ENCODE results near the gene KCNA3.
A peak's percentile ranks its signal among the peaks of the same experiment; 100 is the strongest.

KCNA3 gene

DNA sequence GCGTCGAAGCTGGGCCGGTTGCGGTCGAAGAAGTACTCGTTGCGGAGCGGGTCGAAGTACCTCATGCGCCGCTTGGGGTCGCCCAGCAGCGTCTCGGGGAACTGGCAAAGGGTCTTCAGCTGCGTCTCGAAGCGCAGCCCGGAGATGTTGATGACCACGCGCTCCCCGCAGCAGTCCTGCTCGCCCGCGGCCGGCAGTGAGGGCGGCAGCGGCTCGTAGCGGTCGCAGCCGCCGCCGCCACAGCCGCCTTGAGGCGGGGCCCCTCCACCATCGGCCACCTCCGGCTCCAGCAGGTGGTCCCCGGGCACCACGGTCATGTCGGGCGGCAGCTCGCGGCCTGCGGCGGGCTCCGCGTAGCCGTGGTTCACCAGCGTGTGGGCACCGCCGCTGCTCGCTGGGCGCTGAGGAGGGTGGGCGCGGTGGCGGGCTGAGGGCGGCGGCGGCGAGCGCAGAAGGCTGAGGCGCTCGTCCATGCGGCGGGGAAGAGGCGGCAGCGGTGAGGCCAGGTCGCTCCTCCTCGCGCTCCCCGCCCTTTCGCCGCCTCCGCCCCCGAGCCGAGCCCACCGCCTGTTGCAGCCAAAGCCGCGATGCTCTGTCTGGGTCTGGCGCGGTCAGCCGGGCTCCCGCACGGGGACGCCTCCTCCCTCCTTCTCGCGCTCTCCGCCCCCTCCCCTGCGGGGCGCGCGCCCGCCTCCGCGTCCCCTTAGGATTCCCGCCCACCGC is at the start of gene KCNA3:
Gene KCNA3 (minus strand): TSS at position 604 of the 723 bp plus-strand sequence. CDS start 131 bp downstream, at position 473.
- ATAC-seq = peak; percentile 28 to 30

DNA sequence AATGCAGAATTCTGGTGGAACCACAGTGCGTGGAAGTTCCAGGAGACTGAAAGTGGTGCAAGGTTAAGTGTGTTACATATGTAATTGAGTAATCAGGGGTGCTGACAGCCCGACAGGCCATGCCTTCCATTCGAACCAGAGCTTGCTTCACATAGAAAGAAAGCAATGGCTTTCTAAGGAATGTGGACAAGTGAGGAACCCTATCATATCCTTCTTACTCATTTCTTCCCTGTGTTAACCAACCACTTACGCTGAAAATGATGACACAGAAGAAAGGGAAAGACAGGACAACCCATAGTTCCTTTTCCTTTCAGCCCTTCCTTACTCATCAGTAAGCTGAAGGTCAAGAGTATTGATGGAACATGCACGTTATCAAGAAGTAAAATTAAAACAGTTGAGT is 48.1 kb upstream of the KCNA3 start:
- no peak for ATAC-seq

DNA sequence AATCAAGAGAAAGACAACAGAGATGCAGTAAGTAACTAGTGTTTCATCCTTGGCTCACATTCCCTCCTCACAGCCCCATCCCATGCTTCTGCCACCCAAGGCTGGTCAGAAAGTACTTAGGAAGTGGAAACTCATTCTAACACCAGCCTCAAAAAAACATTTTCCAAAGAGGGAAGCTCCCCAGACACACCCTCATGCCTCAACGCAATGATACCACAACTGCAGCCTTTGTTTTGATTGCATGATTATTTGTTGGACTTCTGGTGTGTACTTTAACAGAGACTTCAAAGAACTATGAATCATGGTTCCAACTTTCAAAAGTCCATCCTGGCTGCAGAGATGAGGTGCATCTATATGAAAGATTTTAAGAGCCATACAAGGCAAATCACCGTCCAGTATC is 45.2 kb upstream of the KCNA3 start:
- no peak for ATAC-seq

DNA sequence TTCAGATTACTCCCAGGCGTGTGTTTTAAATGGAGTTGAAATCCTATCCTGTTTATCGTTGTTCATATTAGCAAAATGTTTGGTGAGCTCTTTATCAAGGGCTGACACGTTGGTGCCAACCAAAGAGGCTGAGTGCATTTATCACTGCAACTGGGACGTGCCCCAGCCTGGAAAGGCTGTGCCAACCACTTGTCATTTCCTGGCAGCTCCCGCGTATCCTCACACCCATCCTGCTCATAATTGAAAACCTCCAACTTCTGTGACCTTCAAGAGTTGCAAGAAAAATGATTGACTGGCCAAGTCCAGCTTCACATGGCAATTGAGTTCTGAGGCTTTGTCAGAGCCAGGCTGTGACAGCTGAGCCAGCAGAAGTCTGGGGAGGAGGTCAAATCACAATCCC is 43.7 kb upstream of the KCNA3 start:
- no peak for ATAC-seq

DNA sequence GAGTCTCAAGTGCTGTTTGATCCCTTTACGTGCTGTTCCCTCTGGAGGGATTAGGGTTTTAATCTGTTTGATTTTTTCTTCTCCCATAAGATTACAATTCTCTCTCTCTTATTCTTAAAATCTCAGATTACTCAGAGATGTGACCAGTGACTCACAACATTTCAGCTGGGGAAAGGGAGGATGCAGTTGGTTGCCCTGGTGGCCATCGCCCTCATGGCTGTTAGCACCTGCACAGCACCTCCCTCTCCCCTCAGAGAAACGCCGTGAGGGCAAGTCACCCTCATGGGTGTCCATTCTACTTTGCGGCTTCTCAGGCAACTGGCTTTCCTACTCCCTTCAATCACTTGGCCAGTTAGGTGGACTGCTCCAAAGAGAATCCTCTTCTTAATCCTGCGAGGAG is 42.4 kb upstream of the KCNA3 start:
- ATAC-seq = no peak

DNA sequence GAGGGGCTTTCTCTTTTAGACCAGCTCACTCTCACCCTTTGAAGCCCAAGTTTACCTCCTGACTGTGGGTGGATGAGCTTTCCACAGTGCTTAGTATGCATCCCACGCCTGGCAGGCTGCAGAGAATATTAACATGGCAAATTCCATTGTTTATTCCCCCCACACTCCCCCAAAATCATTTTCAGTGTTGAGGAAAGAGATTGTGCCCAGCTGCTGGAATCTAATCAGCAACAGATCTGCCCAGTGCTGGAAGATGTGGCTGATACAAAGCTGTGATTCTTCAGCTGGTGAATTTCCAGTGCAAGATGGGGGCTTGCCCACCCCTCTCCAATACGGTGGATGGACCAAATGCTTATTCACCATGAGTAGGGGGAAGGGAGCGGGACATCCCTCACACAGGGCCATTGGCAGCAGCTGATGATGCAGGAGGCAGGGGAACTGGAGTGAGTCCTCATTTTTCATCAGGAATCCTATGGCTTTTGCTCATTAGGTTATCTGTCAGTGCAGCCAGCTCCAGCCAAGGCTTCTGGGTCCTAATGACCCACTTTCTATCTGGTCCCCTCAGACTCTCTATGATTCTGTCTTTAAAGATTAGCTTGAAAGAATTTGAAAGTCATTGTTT is 39.7 kb upstream of the KCNA3 start:
- no peak for ATAC-seq

DNA sequence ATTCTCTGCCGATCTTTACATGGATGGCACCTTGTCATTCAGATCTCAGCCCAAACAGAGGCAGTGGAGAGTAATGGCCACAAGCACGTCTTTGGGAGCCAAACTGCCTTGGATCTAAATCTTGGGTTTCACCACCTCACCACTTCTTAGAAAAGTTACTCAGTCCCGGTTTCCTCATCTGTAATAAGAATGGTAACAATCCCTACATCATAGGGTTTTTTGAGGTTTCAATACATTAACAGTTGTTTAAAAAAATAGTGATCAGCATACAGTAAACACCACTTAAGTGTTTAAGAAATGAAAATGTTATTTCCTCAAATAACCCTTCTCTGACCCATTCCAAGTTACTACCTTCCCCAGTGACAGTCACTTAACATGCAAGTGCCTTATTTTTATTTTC is 38.5 kb upstream of the KCNA3 start:
- no peak for ATAC-seq

DNA sequence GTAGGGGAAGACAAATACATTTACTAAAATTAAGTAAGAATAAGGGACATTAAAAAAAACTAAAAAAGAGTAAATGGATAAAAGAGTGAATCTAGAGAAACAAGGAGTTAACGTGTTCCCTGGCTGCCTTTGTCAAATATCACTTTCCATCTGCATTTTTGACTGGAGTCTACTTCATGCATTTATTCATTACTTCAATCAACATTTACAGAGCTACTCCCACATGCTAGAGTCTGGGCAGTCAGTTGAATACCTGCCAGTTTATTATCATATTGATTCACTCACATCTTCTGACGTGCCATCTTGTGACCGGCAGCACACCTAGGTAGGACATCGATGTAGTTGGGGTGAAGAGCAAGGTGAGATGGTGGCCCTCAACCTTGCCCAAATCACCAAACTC is 35.6 kb upstream of the KCNA3 start:
- no peak for ATAC-seq

DNA sequence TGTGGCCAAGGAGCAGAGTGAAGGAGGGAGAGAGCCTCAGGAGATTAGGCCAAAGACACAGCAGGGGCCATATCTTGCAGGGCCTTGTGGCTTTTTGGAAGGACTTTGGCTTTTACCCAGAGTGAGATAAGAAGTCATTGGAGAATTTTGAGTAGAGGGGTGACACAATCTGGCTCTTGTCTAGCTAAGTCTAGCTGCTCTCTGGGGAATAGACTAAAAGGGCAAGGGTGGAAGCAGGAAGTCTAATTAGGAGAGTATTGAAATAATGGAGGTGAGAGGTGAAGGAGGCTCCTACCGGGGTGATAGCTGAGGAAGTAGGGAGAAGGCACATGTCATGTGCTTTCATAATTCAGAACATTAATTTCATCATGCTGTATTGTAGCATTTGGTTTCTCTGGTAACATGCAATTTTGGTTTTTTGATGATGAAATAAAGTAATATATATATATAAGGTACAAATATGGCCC is 34.3 kb upstream of the KCNA3 start:
- no peak for ATAC-seq

DNA sequence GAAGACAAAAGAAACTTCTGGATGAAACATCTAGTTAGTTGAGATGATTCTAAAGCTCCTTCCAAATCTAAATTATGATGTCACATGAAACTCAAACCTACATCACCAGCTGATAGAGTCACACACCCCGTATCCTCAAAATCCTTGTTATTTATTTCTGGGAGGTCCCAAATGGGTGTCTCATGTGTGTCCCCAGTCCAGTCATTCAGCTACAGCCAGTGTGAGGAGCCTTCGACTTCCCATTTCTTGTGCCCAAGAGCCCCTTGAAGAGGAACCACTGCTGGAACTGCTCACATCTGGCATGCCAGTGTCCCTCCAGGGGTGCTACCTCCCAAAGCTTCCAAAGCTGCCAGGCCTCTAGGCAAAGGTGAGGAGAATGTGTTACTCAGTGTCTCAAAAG is 32.5 kb upstream of the KCNA3 start:
- ATAC-seq = no peak

DNA sequence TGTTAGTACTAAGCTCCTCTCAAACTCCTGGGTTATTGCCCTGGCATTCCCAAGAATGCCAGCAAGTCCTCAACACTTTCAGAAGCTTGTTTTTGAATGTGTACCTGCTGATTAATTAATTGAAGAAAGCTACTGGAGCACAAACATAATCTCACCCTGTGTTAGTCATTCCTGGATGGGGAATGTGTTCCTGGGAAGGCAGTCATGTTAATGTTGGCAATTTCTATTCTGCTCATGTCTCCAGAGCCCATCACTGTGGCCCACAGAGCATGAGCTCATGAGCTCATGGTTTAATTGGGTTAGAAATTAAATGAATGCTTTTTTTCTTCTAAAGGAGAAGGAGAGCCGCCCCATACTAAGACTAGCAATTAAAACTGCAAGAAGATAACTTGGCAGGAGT is 31.9 kb upstream of the KCNA3 start:
- ATAC-seq = no peak

DNA sequence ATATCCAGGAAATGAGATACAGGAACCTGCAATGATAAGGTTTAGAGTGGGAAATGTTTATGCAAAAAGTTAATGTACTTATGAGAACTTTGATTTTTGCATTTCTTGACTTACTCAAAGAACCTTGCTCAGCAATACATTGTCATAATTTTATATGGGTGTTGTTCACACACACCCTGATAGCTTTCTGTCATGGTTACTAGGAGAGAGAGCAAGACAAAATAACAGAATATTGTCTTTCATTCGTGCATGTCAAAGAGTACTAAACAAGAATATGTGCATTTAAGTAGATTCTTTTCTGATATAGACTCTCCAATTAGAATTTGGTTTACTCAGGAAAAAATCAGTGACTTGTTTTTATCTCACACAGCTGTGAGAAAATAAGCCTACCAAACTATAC is 27.5 kb upstream of the KCNA3 start:
- ATAC-seq = no peak

DNA sequence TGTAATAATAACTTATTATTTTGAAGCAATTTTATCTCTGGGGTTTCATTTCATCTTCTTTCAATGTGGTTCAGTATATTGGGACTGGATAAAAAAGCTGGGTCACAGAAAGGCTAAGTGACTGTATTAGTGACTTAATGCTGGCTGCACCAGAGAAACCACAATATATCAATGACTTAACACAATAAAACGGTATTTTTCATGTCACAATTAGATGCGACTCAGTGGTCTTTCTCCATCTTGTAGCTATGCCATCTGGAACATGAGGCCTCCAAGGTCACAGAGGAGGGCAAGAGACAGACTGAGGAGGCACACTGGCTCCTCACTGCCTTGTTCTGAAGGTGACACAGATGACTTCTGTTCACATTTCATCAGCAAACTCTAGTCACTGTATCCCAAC is 26.0 kb upstream of the KCNA3 start:
- no peak for ATAC-seq

DNA sequence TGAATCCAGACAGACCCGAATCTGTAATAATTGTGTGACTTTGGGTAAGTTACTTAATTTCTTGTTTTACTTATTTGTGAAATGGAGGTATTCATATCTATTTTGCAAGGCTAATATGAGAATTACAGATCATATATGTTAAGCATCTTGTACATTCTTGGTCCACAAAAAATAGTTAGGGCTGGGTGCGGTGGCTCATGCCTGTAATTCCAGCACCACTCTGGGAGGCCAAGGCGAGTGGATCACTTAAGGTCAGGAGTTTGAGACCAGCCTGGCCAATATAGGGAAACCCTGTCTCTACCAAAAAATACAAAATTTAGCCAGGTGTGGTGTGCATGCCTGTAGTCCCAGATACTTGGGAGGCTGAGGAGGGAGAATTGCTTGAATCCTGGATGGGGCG is 22.9 kb upstream of the KCNA3 start:
- no peak for ATAC-seq

DNA sequence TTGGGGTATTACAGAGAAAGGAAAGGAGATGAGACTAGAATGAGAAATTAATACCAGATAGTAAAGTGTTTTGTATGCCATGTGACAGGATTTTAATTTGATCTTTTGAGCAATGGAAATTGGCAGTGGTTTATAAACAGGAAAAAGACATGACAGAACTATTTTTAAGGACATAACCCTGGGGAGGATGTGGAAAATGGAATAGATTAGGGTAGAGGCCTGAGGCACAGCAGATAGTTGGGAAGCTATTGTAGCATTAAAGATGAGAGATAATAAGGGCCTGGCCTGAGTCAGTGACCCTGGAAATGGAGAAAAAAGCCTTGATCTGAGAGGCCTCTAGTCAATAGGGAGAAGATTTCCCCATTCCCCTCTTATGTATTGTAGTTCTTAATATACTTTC is 22.1 kb upstream of the KCNA3 start:
- no peak for ATAC-seq

DNA sequence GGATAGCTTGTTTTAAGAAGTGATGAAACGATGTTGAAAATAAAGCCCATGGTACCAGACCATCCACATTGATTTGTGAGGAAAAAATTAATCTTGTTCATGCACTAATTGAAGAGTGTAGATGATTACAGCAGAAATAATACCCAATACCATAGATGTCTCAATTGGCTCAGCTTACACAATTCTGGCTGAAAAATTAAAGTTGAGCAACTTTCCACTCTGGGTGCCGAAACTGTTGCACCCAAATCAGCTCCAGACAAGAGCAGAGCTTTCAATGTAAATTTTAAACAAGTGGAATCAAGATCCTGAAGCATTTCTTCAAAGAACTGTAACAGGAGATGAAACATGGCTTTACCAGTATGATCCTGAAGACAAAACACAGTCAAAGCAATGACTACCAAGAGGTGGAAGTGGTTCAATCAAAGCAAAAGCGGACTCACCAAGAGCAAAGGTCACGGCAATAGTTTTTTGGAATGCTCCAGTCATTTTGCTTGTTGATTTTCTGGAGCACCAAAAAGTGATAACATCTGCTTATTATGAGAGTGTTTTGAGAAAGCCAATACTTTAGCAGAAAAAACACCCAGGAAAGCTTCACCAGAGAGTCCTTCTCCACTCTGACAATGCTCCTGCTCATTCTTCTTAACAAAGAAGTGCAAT is 16.1 kb upstream of the KCNA3 start:
- ATAC-seq = no peak

DNA sequence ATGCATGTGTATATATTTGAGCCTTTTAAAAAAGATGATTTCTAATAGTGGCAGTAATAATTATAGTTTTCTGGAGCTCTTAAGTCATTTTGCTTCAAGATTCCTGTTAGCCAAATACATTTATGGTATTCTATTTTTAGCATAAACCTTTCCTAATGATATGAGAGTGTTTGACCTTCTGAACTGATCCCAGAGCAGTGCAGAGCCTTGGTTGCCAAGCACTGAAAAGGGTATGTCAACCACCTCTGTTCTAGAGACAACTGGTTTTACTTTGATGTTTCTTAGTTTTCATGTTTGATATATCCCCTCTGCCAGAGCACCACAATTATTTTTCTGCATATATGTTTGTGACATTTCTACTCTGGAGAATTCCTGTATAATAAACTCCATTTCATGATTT is 15.1 kb upstream of the KCNA3 start:
- ATAC-seq = no peak

DNA sequence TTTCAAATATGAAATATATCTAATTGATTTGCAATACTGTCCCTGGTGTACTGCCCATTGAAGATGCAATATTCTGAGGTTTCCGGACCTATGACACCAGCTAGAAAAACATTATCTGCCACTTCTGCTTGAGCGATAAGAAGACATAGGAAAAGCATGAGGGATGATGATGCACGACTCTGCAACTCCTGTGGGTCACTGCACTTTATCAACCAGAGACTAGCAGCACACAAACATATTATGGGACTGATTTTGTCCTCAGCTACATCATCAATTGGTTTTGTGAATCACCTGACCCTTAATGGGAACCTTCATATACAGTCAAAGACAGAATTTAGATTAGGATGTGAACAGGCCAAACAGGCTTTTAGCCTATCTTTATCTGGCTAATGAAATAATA is 13.8 kb upstream of the KCNA3 start:
- ATAC-seq = no peak

DNA sequence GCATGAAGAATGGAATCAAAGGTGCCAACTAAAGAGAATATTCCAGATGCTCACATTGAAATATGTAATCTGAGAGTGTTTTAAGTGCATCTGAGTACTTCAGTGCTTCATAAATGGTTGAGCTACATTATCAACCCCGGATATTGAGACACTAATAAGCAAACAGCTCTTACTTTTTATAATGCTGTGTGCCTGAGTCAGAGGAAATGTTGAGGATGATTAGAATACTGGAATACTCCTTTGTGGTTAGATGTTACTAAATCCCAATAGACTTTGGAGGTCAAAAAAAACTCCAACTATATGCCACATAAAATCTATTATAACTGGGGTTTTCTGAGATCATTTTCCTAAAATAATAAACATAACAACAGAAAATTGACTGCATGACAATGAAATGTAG is 12.5 kb upstream of the KCNA3 start:
- no peak for ATAC-seq

DNA sequence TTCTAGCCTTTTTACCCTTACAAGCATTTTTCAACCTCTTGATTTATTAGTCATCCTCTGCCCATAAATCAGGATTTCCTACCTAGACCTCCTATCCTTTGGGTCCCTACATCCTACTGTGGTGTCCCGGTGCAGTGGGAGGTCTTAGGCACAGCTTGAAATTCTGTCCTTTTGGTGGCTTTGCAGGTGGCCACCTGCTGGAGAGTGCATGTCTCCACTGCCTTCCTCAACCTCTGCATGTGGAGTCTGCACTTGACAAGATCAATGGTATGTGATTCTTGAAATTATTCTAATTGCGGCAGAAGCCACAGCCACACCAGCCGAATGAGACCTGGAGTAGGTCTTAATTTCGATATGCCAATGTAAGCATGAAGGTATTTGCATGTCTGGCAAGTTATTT is 11.4 kb upstream of the KCNA3 start:
- ATAC-seq = peak in 1 of 2 donors; percentile 43

DNA sequence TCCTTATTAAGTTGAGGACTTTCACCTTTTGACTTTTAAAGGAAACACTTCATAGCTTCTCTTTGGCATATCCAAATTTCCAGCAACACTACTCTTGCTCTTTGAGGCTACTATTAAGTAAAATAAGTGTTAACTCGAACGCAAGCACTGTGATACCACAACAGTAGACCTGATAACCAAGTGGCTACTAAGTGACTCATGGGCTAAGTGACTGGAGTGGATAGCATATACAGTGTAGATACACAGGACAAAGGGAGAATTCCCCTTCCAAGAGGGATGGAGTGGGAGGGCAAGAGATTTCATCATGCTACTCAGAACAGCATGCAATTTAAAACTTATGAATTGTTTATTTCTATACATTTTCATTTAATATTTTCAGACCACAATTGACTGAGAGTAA is 9.8 kb upstream of the KCNA3 start:
- no peak for ATAC-seq

DNA sequence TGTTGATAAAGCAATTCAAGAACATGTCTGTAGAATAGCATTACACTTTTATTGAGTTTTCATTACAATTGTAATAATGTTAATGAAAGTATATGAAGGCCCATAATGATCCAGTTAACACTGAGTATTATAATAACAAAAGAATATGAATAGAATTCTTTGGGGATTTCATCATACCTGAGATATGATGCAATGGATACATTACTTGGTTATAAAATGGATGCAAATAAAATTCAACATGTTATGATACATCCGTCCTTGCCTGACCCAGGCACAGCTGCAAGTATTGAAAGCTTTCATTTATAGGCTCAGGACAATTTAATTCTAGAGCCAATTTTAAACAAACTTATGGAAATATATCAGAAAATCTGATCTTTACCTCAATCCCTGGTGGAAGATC is 8.2 kb upstream of the KCNA3 start:
- no peak for ATAC-seq

DNA sequence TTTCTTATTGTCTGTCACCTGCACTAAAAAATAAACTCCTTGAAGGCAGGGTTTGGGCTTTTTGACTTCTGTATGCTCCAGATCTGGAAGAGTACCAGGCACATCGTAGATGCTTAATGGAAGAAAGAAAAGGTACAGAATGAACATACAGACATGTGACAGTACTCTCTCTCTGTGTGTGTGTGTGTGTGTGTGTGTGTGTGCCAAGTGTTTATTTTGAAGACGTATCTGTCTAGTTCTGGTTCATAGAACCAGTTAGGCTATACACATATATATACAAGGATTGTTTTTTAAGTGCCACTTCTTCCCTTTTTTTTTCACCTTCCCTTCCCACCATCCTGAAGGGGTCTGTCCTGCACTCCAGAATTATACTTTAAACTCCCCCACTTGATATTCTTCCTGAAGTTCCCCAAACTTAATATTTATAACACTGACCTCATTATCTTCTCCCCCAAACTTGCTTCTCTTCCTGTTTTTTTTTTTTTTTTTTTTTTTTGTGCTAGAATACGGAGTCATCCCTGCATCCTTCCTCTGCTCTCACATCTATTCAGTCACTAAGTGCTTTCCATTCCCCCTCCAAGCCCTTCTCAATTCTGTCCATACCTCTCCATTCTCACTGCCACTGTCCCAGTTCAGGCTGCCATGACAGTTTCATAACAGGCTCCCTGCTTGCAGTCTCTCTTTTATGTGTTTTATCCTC is 5.4 kb upstream of the KCNA3 start:
- ATAC-seq = no peak

DNA sequence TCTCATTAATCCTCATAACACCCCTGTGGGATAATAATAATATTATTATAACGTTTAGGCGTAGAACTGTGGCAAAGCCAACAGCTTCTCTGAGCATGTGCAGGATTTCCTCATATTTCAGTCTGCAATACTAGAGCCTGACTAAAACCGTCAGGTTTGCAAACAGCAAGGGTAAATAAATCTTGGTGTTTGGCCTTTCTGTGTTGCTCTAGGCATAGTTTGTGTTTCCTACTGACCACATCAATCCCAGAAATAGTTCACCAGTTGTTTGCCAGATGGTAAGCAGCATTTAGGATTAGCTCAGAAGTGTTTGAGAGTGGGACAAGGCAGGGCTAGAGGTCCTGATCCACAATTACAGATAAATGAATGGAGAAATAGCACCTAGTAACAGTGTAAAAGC is 2.8 kb upstream of the KCNA3 start:
- no peak for ATAC-seq
